Suprapubic skin (tissue), 4 donors: Measurements from ENCODE around the gene MTSS2.

Experiments used
- CTCF ChIP-seq, 2 donors: fragments of 200-600 bp in 1 of 2; fragments of 450-650 bp in 1 of 2; sonication (generic) in 1 of 2; IDR thresholded peaks; one replicate each; pipeline ENCODE4 v1.5.1; 2016 to 2019; ENCODE audit warnings: antibody characterized with exemption in 2 of 2, mild to moderate bottlenecking in 1 of 2, moderate library complexity in 1 of 2
- EP300 ChIP-seq: sonication (generic); formaldehyde crosslinking; IDR thresholded peaks from one replicate; pipeline ENCODE4 v1.6.1; 2017; ENCODE audit warnings: antibody characterized with exemption
- POLR2AphosphoS5 ChIP-seq, 3 donors: sonication (generic); formaldehyde crosslinking; IDR thresholded peaks; one replicate each; pipeline ENCODE4 v1.6.1; 2017; ENCODE audit warnings: antibody characterized with exemption in 3 of 3

DNA sequence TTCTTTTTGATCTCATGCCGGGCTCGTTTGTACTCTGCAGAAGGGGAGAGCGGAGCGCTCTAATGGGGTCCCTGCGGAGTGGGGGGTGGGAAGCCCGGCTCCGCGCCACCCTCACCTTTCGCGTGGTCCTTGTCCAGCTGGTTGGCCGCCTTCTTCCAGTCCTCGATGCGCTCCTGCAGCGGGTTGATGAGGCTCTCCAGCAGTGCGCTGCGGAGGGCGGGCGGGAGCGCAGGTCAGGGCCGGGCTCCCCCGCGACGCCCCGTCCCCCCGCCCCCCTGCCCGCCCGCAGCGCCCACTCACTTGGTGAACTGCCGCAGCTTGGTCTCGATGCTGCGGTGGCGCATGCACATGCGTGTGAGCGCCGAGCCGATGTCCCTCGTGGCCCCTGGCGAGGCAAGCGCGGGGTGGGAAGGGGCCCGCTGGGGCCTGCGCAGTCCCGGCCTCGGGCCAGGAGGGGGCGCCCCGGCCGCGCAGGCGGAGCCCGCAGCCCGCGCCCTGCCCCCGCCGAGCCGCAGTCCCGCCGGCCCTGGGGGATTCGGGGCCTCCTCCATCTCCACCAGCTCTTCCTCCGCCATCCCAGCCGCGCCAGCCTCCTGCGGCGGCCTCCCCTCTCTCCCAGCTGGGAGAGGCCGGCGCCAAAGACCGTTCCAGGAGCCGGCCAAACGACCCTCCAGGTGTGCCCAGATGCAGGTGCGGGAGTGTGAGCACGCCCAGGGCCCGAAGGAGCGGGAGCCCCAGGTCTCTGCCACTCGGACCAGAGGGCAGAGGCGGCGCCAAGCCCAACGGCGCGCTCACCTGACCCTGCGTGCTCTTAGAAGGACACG lies 6.0 kb downstream of the MTSS2 start:
- TF ChIP-seq CTCF (IDR thresholded peaks at IDR 0.05) (peak in 1 of 2 donors; percentile 52), EP300 (no peak), POLR2AphosphoS5 (IDR thresholded peaks at IDR 0.05) (no peak)
